Astrocyte (in vitro differentiated cells and primary cell): Measurements from ENCODE around the gene KCNQ4. TPM values are rescaled to one million over a fixed set of nuclear protein-coding genes. Genes with fewer than 3 reads are reported as not detected.

Experiments used
- DNase-seq: peaks from one replicate; pipeline ENCODE4 v3.0.0-alpha.2; 2010; ENCODE audit warnings: low read depth
- FAIRE-seq: peaks from 2 replicates; lab custom pipeline; 2011; peaks lifted over from hg19 to GRCh38; lab: Jason Lieb, UNC
- H2AFZ ChIP-seq: 2 replicates; pipeline ENCODE4 v1.6.0; 2012; ENCODE audit warnings: low read depth, low read length, inconsistent platforms
- H3K27ac ChIP-seq: 2 replicates; pipeline ENCODE4 v1.5.1; 2011; ENCODE audit warnings: low read depth, low read length, inconsistent platforms
- H3K27me3 ChIP-seq: 2 replicates; pipeline ENCODE4 v1.6.0; 2011; ENCODE audit warnings: low read length, inconsistent platforms; ENCODE audit not compliant: insufficient read depth
- H3K36me3 ChIP-seq: 2 replicates; pipeline ENCODE4 v1.5.1; 2011; ENCODE audit warnings: low read length, inconsistent platforms; ENCODE audit not compliant: insufficient read depth
- H3K4me1 ChIP-seq: 2 replicates; pipeline ENCODE4 v1.5.1; 2011; ENCODE audit warnings: low read length, inconsistent platforms; ENCODE audit not compliant: insufficient read depth
- H3K4me2 ChIP-seq: 2 replicates; pipeline ENCODE4 v1.6.0; 2012; ENCODE audit warnings: low read length, inconsistent platforms
- H3K4me3 ChIP-seq: 2 replicates; pipeline ENCODE4 v1.5.1; 2011; ENCODE audit warnings: low read depth, mild to moderate bottlenecking, low read length, inconsistent platforms; ENCODE audit not compliant: insufficient read depth
- H3K79me2 ChIP-seq: 2 replicates; pipeline ENCODE4 v1.6.0; 2012; ENCODE audit warnings: mild to moderate bottlenecking, low read length, inconsistent platforms; ENCODE audit not compliant: insufficient read depth
- H3K9ac ChIP-seq: 2 replicates; pipeline ENCODE4 v1.6.0; 2012; ENCODE audit warnings: mild to moderate bottlenecking, low read length, inconsistent platforms
- H3K9me3 ChIP-seq: 2 replicates; pipeline ENCODE4 v1.5.1; 2012; ENCODE audit warnings: low read depth, mild to moderate bottlenecking, low read length, inconsistent platforms; ENCODE audit not compliant: insufficient read depth
- H4K20me1 ChIP-seq: 2 replicates; pipeline ENCODE4 v1.6.0; 2012; ENCODE audit warnings: low read length, inconsistent platforms; ENCODE audit not compliant: insufficient read depth
- H3K27ac Mint-ChIP-seq: one replicate; pipeline ENCODE4 v1.8.0; 2021; ENCODE audit warnings: mild to moderate bottlenecking, mixed read lengths; ENCODE audit not compliant: unreplicated experiment
- H3K27me3 Mint-ChIP-seq: one replicate; pipeline ENCODE4 v1.8.0; 2021; ENCODE audit warnings: low read depth, mixed read lengths; ENCODE audit not compliant: unreplicated experiment
- H3K36me3 Mint-ChIP-seq: one replicate; pipeline ENCODE4 v1.8.0; 2021; ENCODE audit warnings: low read depth, mixed read lengths; ENCODE audit not compliant: unreplicated experiment
- H3K4me1 Mint-ChIP-seq: one replicate; pipeline ENCODE4 v1.8.0; 2021; ENCODE audit warnings: low read depth, mixed read lengths; ENCODE audit not compliant: unreplicated experiment
- H3K4me3 Mint-ChIP-seq: one replicate; pipeline ENCODE4 v1.8.0; 2021; ENCODE audit warnings: mild to moderate bottlenecking, moderate library complexity, mixed read lengths; ENCODE audit not compliant: unreplicated experiment
- H3K9me3 Mint-ChIP-seq: one replicate; pipeline ENCODE4 v1.8.0; 2021; ENCODE audit warnings: mild to moderate bottlenecking, mixed read lengths; ENCODE audit not compliant: unreplicated experiment
- CTCF ChIP-seq: IDR thresholded peaks from 2 replicates; pipeline ENCODE4 v1.5.1; 2011; ENCODE audit warnings: low read depth, mild to moderate bottlenecking, inconsistent platforms, low read length, moderate library complexity; ENCODE audit not compliant: insufficient read depth
- EZH2 ChIP-seq: IDR thresholded peaks from 2 replicates; pipeline ENCODE4 v1.6.1; 2012; ENCODE audit warnings: mild to moderate bottlenecking, low read length, inconsistent platforms; ENCODE audit not compliant: insufficient read depth
- total RNA-seq: library from RNA; stranded (reverse); gene quantifications from 2 replicates; pipeline ENCODE4 v1.2.1, GENCODE V29; 2021

Gene KCNQ4
- total RNA-seq, 1 donor from 2014 or later = 0.89 TPM

GRCh38 chr1:40815420-40815819, 31.8 kb downstream of the KCNQ4 start:
- Histone ChIP-seq H2AFZ (no peak overlapping the region), H3K4me3 (no peak overlapping the region), H3K4me1 (no peaks in the 10 kb centered on the region), H3K9ac (no peak overlapping the region), H3K27me3 (peaks cover 5% of the 10 kb centered on the region), H4K20me1 (no peaks in the 10 kb centered on the region), H3K27ac (no peak overlapping the region), H3K36me3 (no peaks in the 10 kb centered on the region), H3K4me2 (no peak overlapping the region), H3K9me3 (no peaks in the 10 kb centered on the region), H3K79me2 (no peaks in the 10 kb centered on the region)
- no peak for DNase-seq
- Mint-ChIP-seq H3K9me3 (no peaks in the 10 kb centered on the region), H3K4me3 (no peak overlapping the region), H3K27me3 (peaks cover 63% of the 10 kb centered on the region), H3K36me3 (no peaks in the 10 kb centered on the region), H3K27ac (no peak overlapping the region), H3K4me1 (no peaks in the 10 kb centered on the region)
- no peak for TF ChIP-seq CTCF
- TF ChIP-seq EZH2 = no peak
- FAIRE-seq = no peak

- Mint-ChIP-seq H3K27me3 (peaks cover 45% of the 10 kb centered on the region), H3K4me3 (peak overlapping the region; percentile 40), H3K4me1 (no peaks in the 10 kb centered on the region), H3K27ac (no peak overlapping the region), H3K9me3 (no peaks in the 10 kb centered on the region), H3K36me3 (no peaks in the 10 kb centered on the region)
- H3K36me3 ChIP-seq = no peaks in the 10 kb centered on the region
- no peak overlapping the region for H3K4me3 ChIP-seq
- H4K20me1 ChIP-seq = no peaks in the 10 kb centered on the region
- peaks cover 5% of the 10 kb centered on the region for H3K27me3 ChIP-seq
- no peaks in the 10 kb centered on the region for H3K4me1 ChIP-seq
- no peaks in the 10 kb centered on the region for H3K79me2 ChIP-seq
- peak overlapping the region; percentile 86 for H3K4me2 ChIP-seq
- H3K27ac ChIP-seq = no peak overlapping the region
- no peak overlapping the region for H2AFZ ChIP-seq
- H3K9ac ChIP-seq = no peak overlapping the region
- TF ChIP-seq EZH2 = no peak
- TF ChIP-seq CTCF = no peak
- H3K9me3 ChIP-seq = no peaks in the 10 kb centered on the region
- FAIRE-seq (no peak), DNase-seq (no peak)
Observed at GRCh38 chr1:40817791-40818263, 34.2 kb downstream of the KCNQ4 start.

GRCh38 chr1:40818264-40818961, 34.8 kb downstream of the KCNQ4 start:
- peak overlapping the region; percentile 33 for H3K4me3 ChIP-seq
- H3K4me2 ChIP-seq = peak overlapping the region; percentile 86
- no peaks in the 10 kb centered on the region for H3K4me1 ChIP-seq
- no peaks in the 10 kb centered on the region for H3K36me3 ChIP-seq
- H2AFZ ChIP-seq = peak overlapping the region; percentile 89
- Mint-ChIP-seq H3K4me3 (peak overlapping the region; percentile 54), H3K27ac (no peak overlapping the region), H3K36me3 (no peaks in the 10 kb centered on the region), H3K9me3 (no peaks in the 10 kb centered on the region), H3K27me3 (peaks cover 39% of the 10 kb centered on the region), H3K4me1 (no peaks in the 10 kb centered on the region)
- DNase-seq = no peak
- no peak for TF ChIP-seq CTCF
- TF ChIP-seq EZH2 = peak; percentile 68
- FAIRE-seq = no peak
- H3K27ac ChIP-seq = no peak overlapping the region
- H4K20me1 ChIP-seq = no peaks in the 10 kb centered on the region
- H3K9me3 ChIP-seq = no peaks in the 10 kb centered on the region
- no peaks in the 10 kb centered on the region for H3K79me2 ChIP-seq
- H3K27me3 ChIP-seq = peaks cover 5% of the 10 kb centered on the region
- H3K9ac ChIP-seq = no peak overlapping the region
